HepG2 (cell line): ENCODE results near the gene USH2A. TPM values are rescaled to one million over a fixed set of nuclear protein-coding genes. Genes with fewer than 3 reads are reported as not detected.

ENCODE experiments used
- ATAC-seq: fragments of 200-7000 bp; cut with Tn5 transposase; 3 replicates; pipeline ENCODE4 v1.9.1; 2020; ENCODE audit warnings: mild to moderate bottlenecking, moderate library complexity
- BruUV-seq: library from RNA; stranded (reverse); fragments of 400-500 nt; replicated peaks from 2 replicates; lab custom pipeline; 2021; lab: Mats Ljungman, UMichigan
- CTCF ChIA-PET: fragments of 300-600 bp; formaldehyde crosslinking; extraction: SDS; loops from one replicate; lab custom pipeline; 2021; ENCODE audit warnings: low total read pairs, inconsistent platforms, low intra/inter-chr PET ratio; lab: Yijun Ruan, JAX
- POLR2A ChIA-PET: fragments of 350-600 bp; sonication (Branson Sonifier 250); formaldehyde crosslinking; loops from one replicate; lab custom pipeline; 2020; ENCODE audit warnings: antibody characterized with exemption, inconsistent platforms; lab: Yijun Ruan, JAX
- DNase-seq: peaks from one replicate; pipeline ENCODE4 v3.0.0-alpha.2; 2015; ENCODE audit warnings: low spot score
- FAIRE-seq: peaks from 3 replicates; lab custom pipeline; 2011; peaks lifted over from hg19 to GRCh38; lab: Jason Lieb, UNC
- H2AFZ ChIP-seq: one replicate; pipeline ENCODE4 v1.6.1; 2011; ENCODE audit warnings: low read length, inconsistent platforms
- H3K27ac ChIP-seq: fragments of 300-600 bp; 3 replicates; pipeline ENCODE4 v1.8.0; 2011; ENCODE audit warnings: mixed run types, mild to moderate bottlenecking, mixed read lengths, low read length, inconsistent platforms; ENCODE audit not compliant: insufficient read depth; ENCODE audit errors: extremely low read length
- H3K27me3 ChIP-seq, 2 experiments: fragments of 200-600 bp in 1 of 2; 2 replicates in 1 of 2; 3 replicates in 1 of 2; pipeline versions ENCODE4 v1.6.0 to v1.8.0; 2011; ENCODE audit warnings: low read length in 2 of 2, mild to moderate bottlenecking in 2 of 2, moderate library complexity in 2 of 2, inconsistent platforms in 1 of 2; ENCODE audit not compliant: insufficient read depth in 2 of 2, control insufficient read depth in 1 of 2
- H3K36me3 ChIP-seq, 2 experiments: fragments of 200-600 bp in 1 of 2; replicated peaks in 1 of 2; 2 replicates in 1 of 2; 3 replicates in 1 of 2; pipeline versions ENCODE4 v1.5.1 to v1.8.0; 2011; ENCODE audit warnings: low read length in 2 of 2, inconsistent platforms in 1 of 2; ENCODE audit not compliant: insufficient read depth in 2 of 2, control insufficient read depth in 1 of 2
- H3K4me1 ChIP-seq: 2 replicates; pipeline ENCODE4 v1.5.1; 2012; ENCODE audit warnings: low read length, inconsistent platforms; ENCODE audit not compliant: insufficient read depth
- H3K4me2 ChIP-seq: 2 replicates; pipeline ENCODE4 v1.6.0; 2011; ENCODE audit warnings: low read depth, low read length, inconsistent platforms
- H3K4me3 ChIP-seq, 3 experiments: fragments of 200-600 bp in 1 of 3; sonication (generic), shearing (Covaris generic) in 1 of 3; replicated peaks in 1 of 3; 2 replicates each; pipeline ENCODE4 v1.5.1; 2011 to 2016; ENCODE audit warnings: low read length in 3 of 3, inconsistent platforms in 2 of 3, low read depth in 2 of 3, mild to moderate bottlenecking in 2 of 3, control low read depth in 1 of 3, mixed read lengths in 1 of 3; ENCODE audit not compliant: insufficient read depth in 1 of 3
- H3K79me2 ChIP-seq: one replicate; pipeline ENCODE4 v1.6.1; 2011; ENCODE audit warnings: low read length, inconsistent platforms; ENCODE audit not compliant: insufficient read depth
- H3K9ac ChIP-seq: 2 replicates; pipeline ENCODE4 v1.6.0; 2011; ENCODE audit warnings: mild to moderate bottlenecking, low read depth, low read length, inconsistent platforms; ENCODE audit not compliant: insufficient read depth
- H3K9me3 ChIP-seq: 2 replicates; pipeline ENCODE4 v1.5.1; 2012; ENCODE audit warnings: mild to moderate bottlenecking, low read length
- H4K20me1 ChIP-seq: 2 replicates; pipeline ENCODE4 v1.6.0; 2011; ENCODE audit warnings: inconsistent platforms, mild to moderate bottlenecking, low read length, moderate library complexity; ENCODE audit not compliant: insufficient read depth
- DNMT3B ChIP-seq: conservative IDR thresholded peaks from 2 replicates; pipeline ENCODE4 v1.6.1; 2016; ENCODE audit warnings: missing biosample characterization, control low read depth
- ETV6 ChIP-seq: sonication (generic); formaldehyde crosslinking; conservative IDR thresholded peaks from 2 replicates; pipeline ENCODE4 v1.4.0; 2020; ENCODE audit warnings: missing genetic modification reagents
- HMG20B ChIP-seq: conservative IDR thresholded peaks from 2 replicates; pipeline ENCODE4 v1.6.1; 2016; ENCODE audit warnings: missing genetic modification reagents, missing compliant biosample characterization
- HOXA3 ChIP-seq: sonication (generic); formaldehyde crosslinking; IDR thresholded peaks from 2 replicates; pipeline ENCODE4 v1.5.0; 2020; ENCODE audit warnings: missing genetic modification reagents
- JDP2 ChIP-seq: sonication (generic); formaldehyde crosslinking; IDR thresholded peaks from 2 replicates; pipeline ENCODE4 v1.8.1; 2022; ENCODE audit warnings: missing genetic modification reagents, borderline replicate concordance
- JUND ChIP-seq: sonication (generic); formaldehyde crosslinking; IDR thresholded peaks from 2 replicates; pipeline ENCODE4 v1.8.0; 2022; ENCODE audit warnings: mild to moderate bottlenecking, missing genetic modification reagents
- MTA3 ChIP-seq: sonication (generic); formaldehyde crosslinking; IDR thresholded peaks from 2 replicates; pipeline ENCODE4 v1.4.0; 2020; ENCODE audit warnings: missing genetic modification reagents
- RAD51 ChIP-seq: fragments of 450-650 bp; IDR thresholded peaks from 2 replicates; pipeline ENCODE4 v1.6.1; 2016; ENCODE audit warnings: borderline replicate concordance
- THAP11 ChIP-seq: IDR thresholded peaks from 2 replicates; pipeline ENCODE4 v1.6.1; 2016; ENCODE audit warnings: missing biosample characterization, missing genetic modification reagents
- TOE1 ChIP-seq: sonication (generic); formaldehyde crosslinking; IDR thresholded peaks from 2 replicates; pipeline ENCODE4 v1.4.0; 2020; ENCODE audit warnings: mild to moderate bottlenecking, missing genetic modification reagents
- ZBTB42 ChIP-seq: sonication (generic); formaldehyde crosslinking; IDR thresholded peaks from 2 replicates; pipeline ENCODE4 v1.5.0; 2020; ENCODE audit warnings: mild to moderate bottlenecking, missing genetic modification reagents
- ZNF3 ChIP-seq: IDR thresholded peaks from 2 replicates; pipeline ENCODE4 v1.7.0; 2017; ENCODE audit warnings: inconsistent platforms
- ZNF563 ChIP-seq: sonication (generic); formaldehyde crosslinking; IDR thresholded peaks from 2 replicates; pipeline ENCODE4 v1.8.0; 2022; ENCODE audit warnings: mild to moderate bottlenecking, moderate library complexity, missing genetic modification reagents
- WGBS: methylation state at CpG from one replicate; pipeline ENCODE4 v1.1.6; 2017; ENCODE audit warnings: low lambda C conversion rate; 5-methylcytosine and 5-hydroxymethylcytosine counted together
- in situ Hi-C: cut with HindIII; loops from 2 replicates; pipeline ENCODE4 v1.10.0; 2017; ENCODE audit warnings: low pct_unique_long_range_greater_than_20kb; ENCODE audit not compliant: extremely low pct_ligation_motif_present
- intact Hi-C: fragments of 100-400 bp; cut with micrococcal nuclease; formaldehyde crosslinking; loops from one replicate; pipeline ENCODE4 v1.10.0; 2022; ENCODE audit not compliant: unreplicated experiment
- polyA plus RNA-seq, 8 experiments: library from polyadenylated mRNA; depleted of rRNA in 3 of 8; stranded (reverse) in 7 of 8; unstranded in 1 of 8; fragments of >200 nt; fragmentation: Illumina TruSeq in 4 of 8; extraction: Trizol in 4 of 8; gene quantifications; 2 replicates each; pipeline versions ENCODE4 v1.2.1 to v1.2.3, GENCODE V29; 2011 to 2016; ENCODE audit warnings: low read depth in 4 of 8, missing spikeins in 1 of 8, mixed read lengths in 1 of 8; ENCODE audit not compliant: insufficient read depth in 1 of 8
- total RNA-seq, 5 experiments: library from RNA; depleted of rRNA; stranded (reverse); fragments of >200 nt; fragmentation: Illumina TruSeq; extraction: Trizol; gene quantifications; 2 replicates each; pipeline ENCODE4 v1.2.3, GENCODE V29; 2016; ENCODE audit warnings: low read depth in 1 of 5
- TF ChIP-seq, protein P1 (sequence below): sonication (generic); formaldehyde crosslinking; IDR thresholded peaks from 2 replicates; pipeline ENCODE4 v1.4.0; 2020; ENCODE audit warnings: missing genetic modification reagents, mild to moderate bottlenecking, borderline replicate concordance
- TF ChIP-seq, protein P2 (sequence below), 2 experiments: sonication (generic) in 1 of 2; formaldehyde crosslinking in 1 of 2; IDR thresholded peaks; 2 replicates each; pipeline versions ENCODE4 v1.4.0 to v1.6.1; 2018 to 2020; ENCODE audit warnings: missing genetic modification reagents in 2 of 2, borderline replicate concordance in 1 of 2, low read depth in 1 of 2, mild to moderate bottlenecking in 1 of 2, missing biosample characterization in 1 of 2

The USH2A gene
- total and polyA plus RNA-seq, 2 of the 13 experiments (the other 11 are each of a cell fraction or from before 2014, with no cell fraction given), result 0.02 TPM; not detected in 1

DNA sequence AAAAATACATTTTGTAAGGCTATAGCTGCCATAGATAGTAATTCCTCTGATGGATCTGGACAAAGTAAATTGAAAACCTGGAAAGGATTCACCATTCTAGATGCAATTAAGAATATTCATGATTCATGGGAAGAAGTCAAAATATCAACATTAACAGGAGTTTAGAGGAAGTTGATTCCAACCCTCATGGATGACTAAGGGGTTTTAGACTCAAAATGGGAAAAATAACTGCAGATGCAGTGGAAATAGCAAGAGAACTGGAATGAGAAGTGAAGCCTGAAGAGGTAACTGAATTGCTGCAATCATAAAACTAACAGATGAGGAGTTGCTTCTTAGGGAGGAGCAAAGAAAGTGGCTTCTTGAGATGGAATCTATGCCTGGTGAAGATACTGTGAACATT is 625.4 kb downstream of the USH2A start (continued):
- TF ChIP-seq TOE1, result no peak
- no peak for TF ChIP-seq ZNF563 (CRISPR knock-in tag)
- TF ChIP-seq DNMT3B (CRISPR knock-in tag), result no peak
- no peak for TF ChIP-seq JUND (CRISPR knock-in tag)
- TF ChIP-seq MTA3 (CRISPR knock-in tag), result no peak
- TF ChIP-seq ZBTB42 (CRISPR knock-in tag), result no peak
- TF ChIP-seq HMG20B, result no peak
- TF ChIP-seq, protein P1, sequence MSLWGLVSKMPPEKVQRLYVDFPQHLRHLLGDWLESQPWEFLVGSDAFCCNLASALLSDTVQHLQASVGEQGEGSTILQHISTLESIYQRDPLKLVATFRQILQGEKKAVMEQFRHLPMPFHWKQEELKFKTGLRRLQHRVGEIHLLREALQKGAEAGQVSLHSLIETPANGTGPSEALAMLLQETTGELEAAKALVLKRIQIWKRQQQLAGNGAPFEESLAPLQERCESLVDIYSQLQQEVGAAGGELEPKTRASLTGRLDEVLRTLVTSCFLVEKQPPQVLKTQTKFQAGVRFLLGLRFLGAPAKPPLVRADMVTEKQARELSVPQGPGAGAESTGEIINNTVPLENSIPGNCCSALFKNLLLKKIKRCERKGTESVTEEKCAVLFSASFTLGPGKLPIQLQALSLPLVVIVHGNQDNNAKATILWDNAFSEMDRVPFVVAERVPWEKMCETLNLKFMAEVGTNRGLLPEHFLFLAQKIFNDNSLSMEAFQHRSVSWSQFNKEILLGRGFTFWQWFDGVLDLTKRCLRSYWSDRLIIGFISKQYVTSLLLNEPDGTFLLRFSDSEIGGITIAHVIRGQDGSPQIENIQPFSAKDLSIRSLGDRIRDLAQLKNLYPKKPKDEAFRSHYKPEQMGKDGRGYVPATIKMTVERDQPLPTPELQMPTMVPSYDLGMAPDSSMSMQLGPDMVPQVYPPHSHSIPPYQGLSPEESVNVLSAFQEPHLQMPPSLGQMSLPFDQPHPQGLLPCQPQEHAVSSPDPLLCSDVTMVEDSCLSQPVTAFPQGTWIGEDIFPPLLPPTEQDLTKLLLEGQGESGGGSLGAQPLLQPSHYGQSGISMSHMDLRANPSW (CRISPR knock-in tag), result no peak
- no peak for TF ChIP-seq HOXA3 (CRISPR knock-in tag)
- TF ChIP-seq, all 625 proteins: peak for 0

DNA sequence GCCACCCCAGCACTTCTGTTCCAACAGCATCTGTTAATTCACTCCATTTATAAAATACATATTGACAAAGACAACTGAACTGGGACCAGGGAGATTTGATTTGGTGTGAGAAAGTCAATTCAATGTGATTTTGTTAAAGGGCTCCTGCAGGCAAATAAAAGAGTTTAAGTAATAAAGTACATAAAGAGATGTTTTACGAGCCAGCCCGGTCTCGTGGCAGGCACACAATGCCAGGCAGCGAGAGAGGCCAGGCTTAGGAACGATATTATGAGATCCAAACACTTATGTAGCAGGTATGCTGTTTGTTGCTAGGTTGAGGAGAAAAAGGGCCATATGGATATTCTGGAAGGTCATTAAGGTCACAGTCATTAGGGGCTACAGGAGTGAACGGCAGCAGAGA is 629.1 kb downstream of the USH2A start:
- CTCF ChIA-PET, result no interaction called here
- Histone ChIP-seq H2AFZ (no peak overlapping the region), H3K79me2 (no peaks in the 10 kb centered on the region), H3K4me2 (no peak overlapping the region), H3K9ac (no peak overlapping the region), H3K27me3 (no peaks in the 10 kb centered on the region), H3K4me1 (no peaks in the 10 kb centered on the region), H3K27ac (no peak overlapping the region), H3K4me3 (no peak overlapping the region), H3K9me3 (no peaks in the 10 kb centered on the region), H4K20me1 (no peaks in the 10 kb centered on the region), H3K36me3 (no peaks in the 10 kb centered on the region)
- POLR2A ChIA-PET, result no interaction called here
- intact Hi-C loops, result no loop called here
- in situ Hi-C loops, result no loop called here
- DNase-seq (no peak), ATAC-seq (no peak), FAIRE-seq (no peak)
- WGBS, result 33% methylated on average over 6 of the region's 6 CpGs
- no TSS peak for BruUV-seq
- TF ChIP-seq RAD51, result no peak
- no peak for TF ChIP-seq ZNF3 (CRISPR knock-in tag)
- TF ChIP-seq JDP2, result no peak
- TF ChIP-seq THAP11, result no peak
- TF ChIP-seq ETV6, result no peak
- TF ChIP-seq, protein P2, sequence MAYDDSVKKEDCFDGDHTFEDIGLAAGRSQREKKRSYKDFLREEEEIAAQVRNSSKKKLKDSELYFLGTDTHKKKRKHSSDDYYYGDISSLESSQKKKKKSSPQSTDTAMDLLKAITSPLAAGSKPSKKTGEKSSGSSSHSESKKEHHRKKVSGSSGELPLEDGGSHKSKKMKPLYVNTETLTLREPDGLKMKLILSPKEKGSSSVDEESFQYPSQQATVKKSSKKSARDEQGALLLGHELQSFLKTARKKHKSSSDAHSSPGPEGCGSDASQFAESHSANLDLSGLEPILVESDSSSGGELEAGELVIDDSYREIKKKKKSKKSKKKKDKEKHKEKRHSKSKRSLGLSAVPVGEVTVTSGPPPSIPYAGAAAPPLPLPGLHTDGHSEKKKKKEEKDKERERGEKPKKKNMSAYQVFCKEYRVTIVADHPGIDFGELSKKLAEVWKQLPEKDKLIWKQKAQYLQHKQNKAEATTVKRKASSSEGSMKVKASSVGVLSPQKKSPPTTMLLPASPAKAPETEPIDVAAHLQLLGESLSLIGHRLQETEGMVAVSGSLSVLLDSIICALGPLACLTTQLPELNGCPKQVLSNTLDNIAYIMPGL (CRISPR knock-in tag; IDR thresholded peaks at IDR 0.05; ENCODE audit: borderline replicate concordance in 1 of 2, low read depth in 1 of 2), result no peak
